Measurements from ENCODE around the gene LDLRAD4.

LDLRAD4 gene

GRCh38 chr18:13448335-13448795 is 229.8 kb downstream of the LDLRAD4 start:
- H3K9me3 Mint-ChIP-seq, result no peaks in the 10 kb centered on the region
- peak overlapping the region; percentile 79 to 93 (median 91) for H3K27ac Mint-ChIP-seq
- no peaks in the 10 kb centered on the region for H3K36me3 Mint-ChIP-seq (ENCODE audit: low read depth)
- peaks cover 34% of the 10 kb centered on the region for H3K27me3 Mint-ChIP-seq (ENCODE audit: low read depth)
- H3K4me3 Mint-ChIP-seq, result peak overlapping the region in 2 of 3 experiments; percentile 60
- no peak for TF ChIP-seq CTCF (IDR thresholded peaks at IDR 0.05; ENCODE audit: unreplicated experiment in 3 of 3)
- H3K4me1 Mint-ChIP-seq, result peaks cover 44% of the 10 kb centered on the region

GRCh38 chr18:13449651-13450050 is 231.1 kb downstream of the LDLRAD4 start:
- Mint-ChIP-seq H3K27ac (peak overlapping the region in 2 of 3 experiments; percentile 14 to 50), H3K27me3 (ENCODE audit: low read depth) (peaks cover 36% of the 10 kb centered on the region)

GRCh38 chr18:13450289-13451212 is 232.0 kb downstream of the LDLRAD4 start:
- Mint-ChIP-seq H3K27ac (peak overlapping the region in 1 of 3 experiments; percentile 14), H3K4me3 (no peak overlapping the region), H3K36me3 (ENCODE audit: low read depth) (no peaks in the 10 kb centered on the region), H3K27me3 (ENCODE audit: low read depth) (peaks cover 36% of the 10 kb centered on the region), H3K9me3 (no peaks in the 10 kb centered on the region), H3K4me1 (peaks cover 40% of the 10 kb centered on the region)
- TF ChIP-seq CTCF (IDR thresholded peaks at IDR 0.05; ENCODE audit: unreplicated experiment in 3 of 3), result no peak

More at GRCh38 chr18:13449651-13450050, 231.1 kb downstream of the LDLRAD4 start:
- Mint-ChIP-seq H3K36me3 (ENCODE audit: low read depth) (no peaks in the 10 kb centered on the region), H3K4me1 (peaks cover 40% of the 10 kb centered on the region), H3K4me3 (no peak overlapping the region), H3K9me3 (no peaks in the 10 kb centered on the region)
- no peak for TF ChIP-seq CTCF (IDR thresholded peaks at IDR 0.05; ENCODE audit: unreplicated experiment in 3 of 3)

GRCh38 chr18:13451213-13451540 is 232.6 kb downstream of the LDLRAD4 start:
- no peaks in the 10 kb centered on the region for H3K9me3 Mint-ChIP-seq
- no peak for TF ChIP-seq CTCF (IDR thresholded peaks at IDR 0.05; ENCODE audit: unreplicated experiment in 3 of 3)
- no peak overlapping the region for H3K4me3 Mint-ChIP-seq
- H3K36me3 Mint-ChIP-seq (ENCODE audit: low read depth), result no peaks in the 10 kb centered on the region
- H3K27ac Mint-ChIP-seq, result no peak overlapping the region
- H3K27me3 Mint-ChIP-seq (ENCODE audit: low read depth), result peaks cover 36% of the 10 kb centered on the region
- H3K4me1 Mint-ChIP-seq, result peaks cover 40% of the 10 kb centered on the region

GRCh38 chr18:13451661-13452387 is 233.3 kb downstream of the LDLRAD4 start:
- Mint-ChIP-seq H3K4me1 (peaks cover 40% of the 10 kb centered on the region), H3K27me3 (ENCODE audit: low read depth) (peaks cover 36% of the 10 kb centered on the region), H3K9me3 (no peaks in the 10 kb centered on the region), H3K36me3 (ENCODE audit: low read depth) (no peaks in the 10 kb centered on the region), H3K4me3 (no peak overlapping the region), H3K27ac (peak overlapping the region in 1 of 3 experiments; percentile 52)
- TF ChIP-seq CTCF (IDR thresholded peaks at IDR 0.05; ENCODE audit: unreplicated experiment in 3 of 3), result no peak

Measured in nephron (organoid).